T-helper 1 cell treated with Interleukin-12 subunit alpha and Interleukin-12 subunit beta and Interleukin-4 antibody, amounts not matched to agents 30 μg/mL and 1 μg/mL, for 36 hours (primary cell): ENCODE measurements around the gene GNAI1.

ENCODE experiments used
- H3K27ac Mint-ChIP-seq: one replicate; pipeline ENCODE4 v1.8.0; 2021; ENCODE audit warnings: mild to moderate bottlenecking, mixed read lengths
- H3K27me3 Mint-ChIP-seq: one replicate; pipeline ENCODE4 v1.8.0; 2021; ENCODE audit warnings: low read depth, mixed read lengths
- H3K36me3 Mint-ChIP-seq: one replicate; pipeline ENCODE4 v1.8.0; 2021; ENCODE audit warnings: low read depth, mixed read lengths
- H3K4me1 Mint-ChIP-seq: one replicate; pipeline ENCODE4 v1.8.0; 2021; ENCODE audit warnings: low read depth, mixed read lengths
- H3K4me3 Mint-ChIP-seq: one replicate; pipeline ENCODE4 v1.8.0; 2021; ENCODE audit warnings: mild to moderate bottlenecking, moderate library complexity, mixed read lengths
- H3K9me3 Mint-ChIP-seq: one replicate; pipeline ENCODE4 v1.8.0; 2021; ENCODE audit warnings: mixed read lengths

GNAI1 gene

DNA sequence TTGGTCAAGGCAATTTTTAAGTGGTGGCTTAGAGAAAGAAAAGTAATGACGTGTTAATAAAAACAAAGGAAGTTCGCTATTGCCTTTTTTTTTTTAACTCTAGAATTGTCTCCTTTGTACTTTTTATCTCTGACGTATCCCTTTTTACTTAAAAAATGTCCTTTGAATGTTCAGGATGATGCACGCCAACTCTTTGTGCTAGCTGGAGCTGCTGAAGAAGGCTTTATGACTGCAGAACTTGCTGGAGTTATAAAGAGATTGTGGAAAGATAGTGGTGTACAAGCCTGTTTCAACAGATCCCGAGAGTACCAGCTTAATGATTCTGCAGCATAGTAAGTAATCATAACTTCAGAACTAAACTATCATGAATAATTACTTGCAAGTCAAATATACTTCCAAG is 64.4 kb downstream of the GNAI1 start:
- H3K36me3 Mint-ChIP-seq, result no peaks in the 10 kb centered on the region
- no peaks in the 10 kb centered on the region for H3K27me3 Mint-ChIP-seq
- H3K4me1 Mint-ChIP-seq, result no peaks in the 10 kb centered on the region
- no peak overlapping the region for H3K4me3 Mint-ChIP-seq
- no peaks in the 10 kb centered on the region for H3K9me3 Mint-ChIP-seq
- no peak overlapping the region for H3K27ac Mint-ChIP-seq

DNA sequence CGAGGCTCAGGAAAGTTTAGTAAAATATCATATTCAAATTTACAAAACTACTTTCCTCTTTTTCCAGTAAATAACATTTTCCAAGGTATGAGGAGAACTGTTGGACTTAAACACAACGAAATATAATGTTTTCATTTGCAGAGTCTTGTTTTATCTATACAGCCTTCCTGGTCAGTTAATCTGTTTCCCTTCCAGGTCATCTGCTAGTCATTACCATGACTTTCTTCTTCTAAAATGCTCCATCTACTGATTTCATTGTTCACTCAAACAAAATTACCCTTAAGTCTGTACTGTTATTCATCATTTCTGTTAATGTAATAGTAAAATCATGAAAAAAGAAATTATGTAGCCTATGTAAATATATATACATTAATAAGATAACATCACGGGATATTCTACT is 69.8 kb downstream of the GNAI1 start:
- Mint-ChIP-seq H3K27me3 (no peaks in the 10 kb centered on the region), H3K4me1 (no peaks in the 10 kb centered on the region), H3K27ac (no peak overlapping the region), H3K4me3 (no peak overlapping the region), H3K36me3 (no peaks in the 10 kb centered on the region), H3K9me3 (no peaks in the 10 kb centered on the region)

DNA sequence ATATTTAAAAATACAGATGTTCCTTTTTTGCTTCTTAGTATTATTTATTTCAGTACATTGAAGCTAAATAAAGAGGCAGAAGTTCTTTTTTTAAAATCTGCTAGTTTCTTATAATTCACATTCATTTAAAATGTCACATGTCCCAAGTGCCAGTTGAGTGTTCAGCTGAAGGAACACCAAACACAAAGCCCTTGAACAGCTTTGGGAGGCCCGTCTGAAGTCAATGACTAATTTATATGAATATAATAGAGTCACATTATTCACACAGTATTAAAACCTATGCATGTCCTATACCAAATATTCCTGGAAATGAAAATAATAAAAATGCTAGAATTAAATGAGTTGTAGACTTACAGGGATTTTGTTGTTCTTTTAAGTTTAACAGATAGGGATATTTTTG is 70.3 kb downstream of the GNAI1 start:
- H3K27me3 Mint-ChIP-seq, result no peaks in the 10 kb centered on the region
- H3K4me1 Mint-ChIP-seq, result no peaks in the 10 kb centered on the region
- H3K9me3 Mint-ChIP-seq, result no peaks in the 10 kb centered on the region

DNA sequence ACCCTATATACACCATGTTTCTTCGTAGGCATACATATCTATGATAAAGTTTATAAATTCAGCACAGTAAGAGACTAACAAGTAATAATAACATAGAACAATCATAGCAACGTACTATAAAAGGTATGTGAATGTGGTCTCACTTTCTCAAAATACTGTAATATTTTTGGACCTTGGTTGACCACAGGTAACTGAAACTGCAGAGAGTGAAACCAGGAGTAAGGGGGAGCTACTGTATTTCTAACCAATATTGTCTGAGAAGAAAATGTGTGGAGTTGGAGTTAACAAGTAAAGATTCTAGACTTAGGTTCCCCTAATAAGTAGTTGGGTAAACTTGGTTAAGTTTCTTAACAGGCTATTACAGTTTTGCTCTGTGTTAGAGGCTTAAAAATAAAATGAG is 72.1 kb downstream of the GNAI1 start:
- no peaks in the 10 kb centered on the region for H3K27me3 Mint-ChIP-seq
- H3K4me3 Mint-ChIP-seq, result no peak overlapping the region
- H3K4me1 Mint-ChIP-seq, result no peaks in the 10 kb centered on the region
- no peaks in the 10 kb centered on the region for H3K36me3 Mint-ChIP-seq
- H3K27ac Mint-ChIP-seq, result no peak overlapping the region
- H3K9me3 Mint-ChIP-seq, result no peaks in the 10 kb centered on the region

More for the DNA sequence above, 70.3 kb downstream of the GNAI1 start:
- H3K36me3 Mint-ChIP-seq, result no peaks in the 10 kb centered on the region
- no peak overlapping the region for H3K4me3 Mint-ChIP-seq
- H3K27ac Mint-ChIP-seq, result no peak overlapping the region

DNA sequence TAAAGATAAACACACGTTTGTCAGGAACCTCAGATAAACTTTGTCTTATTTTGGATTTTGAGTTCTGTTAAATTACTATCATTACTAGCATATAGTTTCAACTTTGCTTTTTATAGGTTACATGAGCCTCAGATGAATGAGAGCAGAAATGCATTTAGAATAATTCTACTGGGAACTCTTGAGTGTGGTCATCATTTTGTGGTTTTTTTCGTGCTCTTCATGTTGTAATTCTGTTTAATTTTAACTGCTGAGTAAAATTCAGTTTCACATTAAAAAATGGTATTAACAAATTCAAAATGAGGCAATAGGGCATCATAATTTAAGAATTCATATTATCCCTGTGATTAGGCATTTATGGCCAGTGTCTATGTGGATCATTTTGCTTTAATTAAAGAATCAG is 72.9 kb downstream of the GNAI1 start:
- Mint-ChIP-seq H3K4me1 (no peaks in the 10 kb centered on the region), H3K27ac (no peak overlapping the region), H3K9me3 (no peaks in the 10 kb centered on the region), H3K4me3 (no peak overlapping the region), H3K36me3 (no peaks in the 10 kb centered on the region), H3K27me3 (no peaks in the 10 kb centered on the region)

DNA sequence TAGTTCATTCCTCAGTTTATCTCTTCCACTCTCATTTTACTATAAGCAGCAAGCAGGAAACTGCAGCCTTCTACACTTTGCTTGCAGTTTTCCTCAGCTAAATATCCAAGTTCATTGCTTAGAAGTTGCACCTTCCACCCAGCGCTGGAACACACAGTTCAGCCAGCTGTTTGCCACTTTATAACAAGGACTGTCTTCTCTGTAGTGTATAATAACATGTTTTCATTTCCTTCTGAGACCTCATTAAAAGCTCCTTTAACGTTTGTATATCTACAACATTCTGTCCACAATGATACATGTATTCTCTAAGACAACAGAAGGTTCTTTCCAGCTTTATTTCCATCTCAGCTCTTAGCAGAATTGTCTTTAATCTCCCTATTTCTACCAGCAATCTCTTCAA is 74.1 kb downstream of the GNAI1 start:
- Mint-ChIP-seq H3K4me3 (no peak overlapping the region), H3K27me3 (no peaks in the 10 kb centered on the region), H3K4me1 (no peaks in the 10 kb centered on the region), H3K36me3 (no peaks in the 10 kb centered on the region), H3K27ac (no peak overlapping the region), H3K9me3 (no peaks in the 10 kb centered on the region)

DNA sequence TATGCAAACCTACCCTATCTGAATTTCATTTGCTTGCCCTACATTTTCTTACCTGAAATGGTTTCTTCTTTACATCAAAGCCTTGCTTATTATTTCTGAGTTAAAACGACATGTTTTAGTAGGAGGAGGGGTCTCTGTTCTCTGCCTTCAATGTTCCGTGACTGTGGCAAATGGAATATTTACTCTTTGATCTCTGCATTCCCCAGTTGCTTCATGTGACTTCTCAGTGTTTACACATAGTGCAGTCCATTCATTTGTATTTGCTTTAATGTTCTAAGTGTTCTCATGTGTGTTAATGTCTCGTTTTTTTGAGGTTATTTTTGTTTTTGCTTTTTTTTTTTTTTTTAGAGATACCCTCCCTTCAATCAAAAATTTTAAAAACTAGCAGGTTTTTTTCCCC is 75.8 kb downstream of the GNAI1 start:
- no peaks in the 10 kb centered on the region for H3K9me3 Mint-ChIP-seq
- no peak overlapping the region for H3K4me3 Mint-ChIP-seq
- no peaks in the 10 kb centered on the region for H3K4me1 Mint-ChIP-seq
- H3K36me3 Mint-ChIP-seq, result no peaks in the 10 kb centered on the region
- no peaks in the 10 kb centered on the region for H3K27me3 Mint-ChIP-seq
- no peak overlapping the region for H3K27ac Mint-ChIP-seq

DNA sequence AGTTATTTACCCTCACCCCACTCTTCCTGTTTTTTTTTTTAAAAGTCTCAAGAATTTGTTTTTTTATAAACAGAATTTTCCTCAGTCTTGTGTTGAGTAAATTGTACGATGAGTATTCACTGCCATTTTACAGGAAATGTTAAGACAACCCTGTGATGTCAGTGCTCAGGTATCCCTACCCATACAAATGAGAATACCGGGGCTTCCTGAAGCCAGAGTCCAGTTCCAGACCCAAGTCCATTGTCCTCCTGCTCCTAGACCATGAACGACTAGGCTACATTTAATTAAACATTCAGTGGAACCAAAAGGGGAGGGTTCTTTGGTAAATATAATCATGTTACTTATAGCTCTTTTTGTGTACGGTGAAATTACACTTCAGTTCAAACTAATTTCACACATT is 79.2 kb downstream of the GNAI1 start:
- Mint-ChIP-seq H3K36me3 (no peaks in the 10 kb centered on the region), H3K27ac (no peak overlapping the region), H3K4me3 (no peak overlapping the region), H3K27me3 (no peaks in the 10 kb centered on the region), H3K9me3 (no peaks in the 10 kb centered on the region), H3K4me1 (peaks cover 3% of the 10 kb centered on the region)

DNA sequence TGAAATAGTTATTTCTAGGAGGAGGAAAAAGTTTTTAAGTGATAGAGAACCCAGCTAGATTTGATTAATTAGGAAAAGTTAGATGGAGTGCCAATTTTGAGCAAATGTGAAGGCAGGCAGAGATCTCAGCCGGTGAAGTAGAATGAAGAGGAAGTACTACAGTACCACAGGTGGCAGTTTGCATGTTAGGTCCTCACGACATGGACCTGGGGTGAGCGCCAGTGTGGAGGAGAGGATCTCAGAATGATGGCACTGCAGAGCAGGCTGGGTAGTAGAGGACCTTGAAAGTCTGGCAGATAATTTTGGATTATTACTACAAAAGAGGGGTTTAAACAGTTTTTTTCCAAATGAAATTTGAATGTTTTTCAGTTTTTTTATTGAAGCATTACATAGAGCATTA is 81.1 kb downstream of the GNAI1 start:
- no peaks in the 10 kb centered on the region for H3K9me3 Mint-ChIP-seq
- H3K4me1 Mint-ChIP-seq, result peaks cover 3% of the 10 kb centered on the region
- no peak overlapping the region for H3K4me3 Mint-ChIP-seq
- H3K27ac Mint-ChIP-seq, result no peak overlapping the region
- no peaks in the 10 kb centered on the region for H3K27me3 Mint-ChIP-seq
- H3K36me3 Mint-ChIP-seq, result no peaks in the 10 kb centered on the region

DNA sequence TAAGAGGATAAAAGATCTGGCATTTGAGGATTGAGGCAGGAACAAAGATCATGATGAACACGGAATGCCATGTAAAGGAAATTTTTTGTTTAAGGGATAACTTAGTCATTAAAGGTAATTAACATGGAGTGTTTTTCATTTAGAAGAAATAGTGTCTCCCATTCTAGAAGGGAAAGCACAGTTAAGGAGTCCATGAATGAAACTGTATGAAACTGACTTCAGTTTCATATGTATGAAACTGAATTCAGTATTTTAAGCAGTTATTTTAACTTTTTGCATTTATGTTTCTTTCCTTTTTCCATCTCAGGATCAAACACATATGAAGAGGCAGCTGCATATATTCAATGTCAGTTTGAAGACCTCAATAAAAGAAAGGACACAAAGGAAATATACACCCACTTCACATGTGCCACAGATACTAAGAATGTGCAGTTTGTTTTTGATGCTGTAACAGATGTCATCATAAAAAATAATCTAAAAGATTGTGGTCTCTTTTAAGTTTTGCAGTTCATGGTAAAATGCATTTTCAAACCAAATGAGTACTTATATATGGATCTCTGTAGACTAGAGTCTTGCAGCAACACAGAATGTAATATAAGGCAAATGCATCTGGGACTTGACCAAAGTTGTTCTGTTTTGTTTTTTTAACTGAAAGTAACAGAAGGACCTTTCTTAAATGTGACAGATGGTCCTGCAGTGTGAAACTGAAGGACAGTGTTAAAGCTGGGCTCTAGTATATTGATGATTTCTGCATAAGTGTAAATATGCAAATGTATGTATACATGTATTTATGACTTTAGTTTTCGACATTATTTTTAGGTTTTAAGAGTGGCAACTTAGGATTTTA is 82.6 kb downstream of the GNAI1 start:
- Mint-ChIP-seq H3K9me3 (no peaks in the 10 kb centered on the region), H3K4me1 (peaks cover 3% of the 10 kb centered on the region), H3K27me3 (no peaks in the 10 kb centered on the region), H3K27ac (no peak overlapping the region), H3K36me3 (no peaks in the 10 kb centered on the region), H3K4me3 (no peak overlapping the region)

DNA sequence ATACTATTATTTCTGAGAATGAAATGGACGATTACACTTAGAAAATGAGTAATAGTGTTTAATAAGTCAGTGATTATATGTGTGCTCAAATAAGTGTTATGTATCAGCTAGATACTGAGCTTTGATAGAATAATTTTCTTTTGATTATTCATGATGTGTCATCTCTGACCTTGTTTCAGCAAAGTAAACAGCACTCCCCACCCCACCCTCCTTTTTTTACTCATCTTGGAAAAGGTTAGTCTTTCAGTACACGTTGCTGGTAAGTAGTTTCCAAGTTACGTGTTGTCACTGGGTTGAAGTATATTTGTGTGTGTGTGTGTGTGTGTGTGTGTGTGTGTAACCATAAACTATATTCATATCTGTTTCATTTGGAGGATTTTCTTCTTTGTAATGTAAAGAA is 84.1 kb downstream of the GNAI1 start:
- no peaks in the 10 kb centered on the region for H3K9me3 Mint-ChIP-seq
- H3K36me3 Mint-ChIP-seq, result no peaks in the 10 kb centered on the region
- peaks cover 3% of the 10 kb centered on the region for H3K4me1 Mint-ChIP-seq
- no peak overlapping the region for H3K27ac Mint-ChIP-seq
- H3K4me3 Mint-ChIP-seq, result no peak overlapping the region
- H3K27me3 Mint-ChIP-seq, result no peaks in the 10 kb centered on the region

DNA sequence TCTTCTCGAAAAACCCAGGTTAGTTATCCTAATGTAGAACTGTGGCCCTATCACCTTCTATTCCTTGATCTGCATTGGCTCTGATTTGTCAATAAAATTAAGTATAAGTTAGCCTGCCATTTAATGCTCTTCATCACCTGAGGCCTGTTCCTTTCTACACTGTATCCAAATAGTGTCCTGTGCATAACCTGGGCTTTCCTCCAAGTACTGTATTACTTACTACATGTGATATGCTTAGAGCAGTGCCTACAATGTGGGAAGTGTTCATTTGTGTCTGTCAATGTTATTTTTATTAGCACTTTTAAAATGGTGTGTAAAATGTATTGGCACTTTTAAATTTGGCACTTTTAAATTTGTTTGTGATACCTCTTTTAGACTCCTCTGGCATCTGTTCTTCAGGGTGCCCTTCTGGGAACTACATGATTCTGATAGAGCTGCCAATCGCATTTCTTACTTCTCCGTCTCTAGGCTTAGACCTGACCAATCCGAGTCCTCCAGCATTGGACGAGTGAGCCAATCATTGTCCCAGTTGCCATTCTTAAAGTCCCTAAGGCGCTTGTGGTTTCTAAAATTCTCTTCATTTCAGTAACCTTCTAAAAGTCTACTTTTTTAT is 85.5 kb downstream of the GNAI1 start:
- H3K27me3 Mint-ChIP-seq, result no peaks in the 10 kb centered on the region
- no peaks in the 10 kb centered on the region for H3K9me3 Mint-ChIP-seq
- peaks cover 3% of the 10 kb centered on the region for H3K4me1 Mint-ChIP-seq
- H3K36me3 Mint-ChIP-seq, result no peaks in the 10 kb centered on the region
- H3K4me3 Mint-ChIP-seq, result no peak overlapping the region
- H3K27ac Mint-ChIP-seq, result no peak overlapping the region

DNA sequence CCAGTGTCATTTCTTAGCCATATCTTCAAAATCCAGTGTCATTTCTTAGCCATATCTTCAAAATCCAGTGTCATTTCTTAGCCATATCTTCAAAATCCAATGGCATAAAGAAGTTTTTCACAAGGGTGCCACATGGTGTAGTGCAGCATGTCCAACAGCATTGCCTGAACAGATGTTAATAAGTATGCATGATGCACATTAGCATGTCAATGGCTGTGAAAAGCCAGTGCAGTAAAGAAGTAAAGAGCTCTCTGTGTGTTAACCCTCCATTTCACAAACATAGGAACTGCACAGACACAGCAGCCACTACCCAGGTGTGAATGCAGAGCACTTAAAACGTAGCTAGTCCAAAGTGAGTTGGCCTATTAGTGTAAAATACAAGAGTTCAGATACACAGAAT is 89.8 kb downstream of the GNAI1 start:
- Mint-ChIP-seq H3K36me3 (no peaks in the 10 kb centered on the region), H3K27me3 (no peaks in the 10 kb centered on the region), H3K4me3 (no peak overlapping the region), H3K9me3 (no peaks in the 10 kb centered on the region), H3K27ac (no peak overlapping the region), H3K4me1 (no peaks in the 10 kb centered on the region)

DNA sequence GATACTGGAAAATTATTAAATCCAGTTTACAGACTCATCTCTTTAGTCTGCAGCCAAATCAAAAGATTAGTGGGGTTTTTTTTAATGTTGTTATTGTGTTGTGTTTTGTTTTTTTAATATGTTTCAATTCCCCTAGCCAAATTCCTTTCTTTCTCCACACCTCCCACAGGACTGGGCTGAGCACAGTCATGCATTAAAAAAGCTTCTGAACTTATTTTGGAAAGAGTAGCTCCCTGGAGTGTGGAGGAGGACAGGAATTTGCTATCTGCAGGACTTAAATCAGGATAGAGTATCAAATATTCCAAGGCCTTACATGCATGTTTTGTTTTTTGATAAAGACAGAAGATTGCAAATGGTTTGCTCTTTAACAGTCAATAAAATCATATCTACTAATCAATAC is 90.7 kb downstream of the GNAI1 start:
- no peaks in the 10 kb centered on the region for H3K9me3 Mint-ChIP-seq
- H3K4me1 Mint-ChIP-seq, result no peaks in the 10 kb centered on the region
- H3K27ac Mint-ChIP-seq, result no peak overlapping the region
- H3K4me3 Mint-ChIP-seq, result no peak overlapping the region
- no peaks in the 10 kb centered on the region for H3K27me3 Mint-ChIP-seq
- no peaks in the 10 kb centered on the region for H3K36me3 Mint-ChIP-seq

DNA sequence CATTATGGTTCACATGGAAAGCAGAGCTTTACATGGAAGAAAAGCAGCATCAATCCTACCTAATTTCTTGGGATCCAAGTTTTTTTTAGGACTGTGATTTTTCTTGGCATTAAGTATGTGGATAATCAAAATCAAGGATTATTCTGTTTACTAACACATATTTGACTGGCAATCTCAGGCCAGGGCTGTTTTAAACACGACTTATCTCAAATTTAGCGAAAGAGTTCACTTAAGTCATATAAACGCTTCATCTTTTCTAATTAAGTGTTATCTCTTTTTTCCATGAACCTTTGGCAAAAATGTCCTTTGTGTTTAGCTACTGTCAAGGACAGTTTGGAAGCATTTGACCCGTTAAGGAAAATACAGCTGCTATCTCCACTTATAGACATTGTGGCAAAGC is 92.0 kb downstream of the GNAI1 start:
- Mint-ChIP-seq H3K9me3 (no peaks in the 10 kb centered on the region), H3K27me3 (no peaks in the 10 kb centered on the region), H3K27ac (no peak overlapping the region), H3K4me3 (no peak overlapping the region), H3K36me3 (no peaks in the 10 kb centered on the region), H3K4me1 (no peaks in the 10 kb centered on the region)
